LNCAP (cell line): Measurements from ENCODE around the gene KDM2B.

Source experiments
- CTCF ChIP-seq: fragments of 450-650 bp; IDR thresholded peaks from 2 replicates; pipeline ENCODE4 v1.5.1; 2017; ENCODE audit warnings: mild to moderate bottlenecking

KDM2B gene

GRCh38 chr12:121400332-121401139, 180.3 kb downstream of the KDM2B start:
- no peak for TF ChIP-seq CTCF

GRCh38 chr12:121399391-121400331, 181.2 kb downstream of the KDM2B start, which contains the start of gene RNF34:
Gene RNF34 (plus strand): TSS chr12:121400118. CDS start chr12:121400213, 95 bp downstream.
- TF ChIP-seq CTCF: no peak

DNA sequence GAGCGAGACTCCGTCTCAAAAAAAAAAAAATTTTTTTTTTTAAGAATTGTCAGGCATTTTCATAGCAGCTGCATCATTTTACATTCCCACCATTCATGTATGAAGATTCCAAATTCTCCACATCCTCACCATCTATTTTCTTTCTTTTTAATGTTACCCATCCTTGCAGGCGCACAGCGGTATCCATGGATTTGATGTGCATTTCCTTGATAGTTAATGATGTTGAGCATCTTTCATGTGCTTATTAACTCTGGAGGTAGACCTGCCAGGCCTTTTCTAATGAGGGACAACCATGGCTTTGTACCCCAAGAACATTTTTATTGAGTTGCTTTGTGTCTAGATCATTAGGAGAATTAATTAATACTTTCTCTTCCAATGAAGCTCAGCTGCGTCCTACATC, 182.5 kb downstream of the KDM2B start:
- TF ChIP-seq CTCF: no peak

DNA sequence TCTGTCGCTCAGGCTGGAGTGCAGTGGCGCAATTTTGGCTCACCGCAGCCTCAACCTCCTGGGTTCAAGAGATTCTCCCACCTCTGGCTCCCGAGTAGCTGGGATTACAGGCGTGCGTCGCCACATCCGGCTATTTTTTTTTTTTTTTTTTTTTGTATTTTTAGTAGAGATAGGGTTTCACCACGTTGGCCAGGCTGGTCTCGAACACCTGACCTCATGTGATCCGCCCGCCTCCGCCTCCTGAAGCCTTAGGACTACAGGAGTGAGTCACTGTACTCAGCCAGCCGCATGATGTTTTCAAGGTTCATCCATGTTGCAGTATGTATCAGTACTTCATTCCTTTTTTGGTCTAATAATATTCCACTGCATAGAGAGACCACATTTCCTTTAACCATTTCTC, 183.3 kb downstream of the KDM2B start:
- TF ChIP-seq CTCF: no peak

- TF ChIP-seq CTCF: no peak
These were observed 188.5 kb downstream of the KDM2B start for GRCh38 chr12:121392325-121392716.

DNA sequence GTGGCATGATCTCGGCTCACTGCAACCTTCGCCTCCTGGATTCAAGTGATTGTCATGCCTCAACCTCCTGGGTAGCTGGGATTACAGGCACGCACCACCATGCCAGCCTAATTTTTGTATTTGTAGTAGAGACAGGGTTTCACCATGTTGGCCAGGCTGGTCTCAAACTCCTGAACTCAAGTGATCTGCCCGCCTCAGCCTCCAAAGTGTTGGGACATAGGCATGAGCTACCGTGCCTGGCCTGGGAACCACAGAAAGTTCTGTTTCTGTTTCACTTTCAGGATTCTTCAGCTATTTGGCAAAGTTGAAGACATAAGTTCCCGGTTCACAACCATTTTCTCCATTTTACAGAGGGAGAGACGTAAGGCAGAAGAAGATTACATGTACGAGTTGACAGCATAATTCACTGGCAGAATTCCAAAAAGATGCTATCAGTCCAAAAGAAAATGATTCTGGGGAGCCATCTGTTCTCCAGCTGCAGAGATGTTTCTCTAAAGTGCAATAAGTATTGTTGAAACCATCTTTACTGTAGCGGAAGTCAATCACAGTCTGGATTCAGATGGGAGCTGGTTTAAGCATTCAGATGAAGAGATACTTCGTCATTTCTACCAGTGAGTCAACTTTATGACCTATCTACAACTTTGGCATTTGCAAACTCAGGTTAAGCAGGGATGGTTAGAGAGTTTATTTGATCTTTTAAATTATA, 189.1 kb downstream of the KDM2B start:
- no peak for TF ChIP-seq CTCF

DNA sequence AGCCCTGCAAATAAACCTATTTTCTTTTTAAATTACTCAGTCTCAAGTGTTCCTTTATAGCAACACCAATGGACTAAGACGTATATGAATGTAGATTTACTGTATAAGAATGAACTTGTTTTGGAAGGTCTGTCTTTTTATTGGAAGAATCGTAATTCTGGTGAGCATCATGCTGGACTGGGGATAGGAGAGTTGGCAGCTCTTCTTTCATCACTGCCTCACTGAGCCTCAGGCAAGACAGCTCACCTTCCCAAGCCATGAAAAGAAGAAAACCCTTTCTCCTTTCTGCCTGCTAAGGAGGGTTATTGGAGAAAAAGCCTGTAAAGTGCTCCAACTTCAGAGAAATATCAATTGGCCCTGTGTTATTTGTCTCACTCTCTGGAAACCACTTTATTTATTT, 190.0 kb downstream of the KDM2B start:
- TF ChIP-seq CTCF: no peak
